ENCODE data around the gene PER1.

DNA sequence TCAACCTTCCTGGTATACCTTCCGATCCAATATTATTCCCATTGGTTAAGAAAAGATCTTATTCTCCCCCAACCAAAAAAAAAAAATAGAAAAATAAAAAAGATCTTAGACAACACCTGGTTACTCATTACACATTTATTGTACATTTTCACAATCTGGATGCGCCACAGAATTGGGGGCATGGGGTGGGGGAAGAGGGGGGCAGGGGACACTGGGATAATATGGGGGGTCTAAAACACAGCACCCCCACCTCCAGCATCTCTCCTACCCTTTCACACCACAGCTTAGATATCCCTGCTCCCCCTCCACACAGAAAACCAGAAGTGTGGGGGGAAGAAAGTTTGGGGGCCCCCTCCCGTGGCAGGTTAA lies 6.8 kb upstream of the PER1 start:
- peak in 1 of 4 experiments; percentile 2 for TF ChIP-seq CTCF (IDR thresholded peaks at IDR 0.05)
- TF ChIP-seq POLR2AphosphoS5 (IDR thresholded peaks at IDR 0.05): no peak

Data from sigmoid colon (tissue), 4 donors.